ELF-1 (cell line): ENCODE results near the gene KIR3DL3.
"Not testable (repeated sequence)": the region's sequence is repeated elsewhere in the genome, so short reads cannot be mapped to it uniquely, and the experiment has no call there.

ENCODE experiments used
- DNase-seq: peaks from one replicate; pipeline ENCODE4 v3.0.0-alpha.2; 2016; ENCODE audit warnings: low read depth, low spot score

The KIR3DL3 gene

GRCh38 chr19:54731191-54731590 lies 6.9 kb downstream of the KIR3DL3 start:
- DNase-seq = no peak

- DNase-seq = not testable (repeated sequence)
Measured at GRCh38 chr19:54738306-54738705, 14.1 kb downstream of the KIR3DL3 start, which contains the start of gene KIR2DL3. TSS of gene KIR2DL3 (plus strand) at chr19:54738513. CDS start at chr19:54738546, 33 bp downstream.

GRCh38 chr19:54738715-54739114 lies 14.5 kb downstream of the KIR3DL3 start:
- no peak for DNase-seq

- DNase-seq = no peak
Measured at GRCh38 chr19:54739587-54740497, 15.6 kb downstream of the KIR3DL3 start.

- DNase-seq = not testable (repeated sequence)
Measured at GRCh38 chr19:54741950-54742349, 17.7 kb downstream of the KIR3DL3 start.

GRCh38 chr19:54744080-54744479 lies 19.8 kb downstream of the KIR3DL3 start:
- DNase-seq = not testable (repeated sequence)

- DNase-seq = not testable (repeated sequence)
Measured at GRCh38 chr19:54747614-54748322, 23.5 kb downstream of the KIR3DL3 start.

GRCh38 chr19:54750276-54750675 lies 26.0 kb downstream of the KIR3DL3 start:
- DNase-seq = not testable (repeated sequence)

- DNase-seq = not testable (repeated sequence)
Measured at GRCh38 chr19:54756204-54757110, 32.2 kb downstream of the KIR3DL3 start.

GRCh38 chr19:54758577-54758976 lies 34.3 kb downstream of the KIR3DL3 start:
- not testable (repeated sequence) for DNase-seq

GRCh38 chr19:54764219-54764618 lies 40.0 kb downstream of the KIR3DL3 start:
- DNase-seq = not testable (repeated sequence)

- DNase-seq = not testable (repeated sequence)
Measured at GRCh38 chr19:54766464-54766863, 42.2 kb downstream of the KIR3DL3 start.

GRCh38 chr19:54769646-54770045 lies 45.4 kb downstream of the KIR3DL3 start, which contains the start of gene KIR2DL1:
TSS of gene KIR2DL1 (plus strand) at chr19:54769793. CDS start at chr19:54769851, 58 bp downstream.
- not testable (repeated sequence) for DNase-seq

- not testable (repeated sequence) for DNase-seq
Measured at GRCh38 chr19:54770511-54770910, 46.3 kb downstream of the KIR3DL3 start.

- not testable (repeated sequence) for DNase-seq
Measured at GRCh38 chr19:54771018-54771960, 47.0 kb downstream of the KIR3DL3 start.

- not testable (repeated sequence) for DNase-seq
Measured at GRCh38 chr19:54772666-54773065, 48.4 kb downstream of the KIR3DL3 start.

- DNase-seq = not testable (repeated sequence)
Measured at GRCh38 chr19:54775095-54775815, 51.0 kb downstream of the KIR3DL3 start.

- DNase-seq = not testable (repeated sequence)
Measured at GRCh38 chr19:54775830-54776229, 51.6 kb downstream of the KIR3DL3 start.

- DNase-seq = not testable (repeated sequence)
Measured at GRCh38 chr19:54777851-54778250, 53.6 kb downstream of the KIR3DL3 start.
